PC-9 (cell line): Measurements from ENCODE around the gene ADD3.

ENCODE experiments used
- EZH2 ChIP-seq: fragments of 200-600 bp; sonication (generic); IDR thresholded peaks from 2 replicates; pipeline ENCODE4 v1.8.0; 2017; ENCODE audit warnings: antibody characterized with exemption, low read depth
- TF ChIP-seq, protein P1 (sequence below): fragments of 200-600 bp; sonication (generic); conservative IDR thresholded peaks from 2 replicates; pipeline ENCODE4 v1.6.1; 2017; ENCODE audit warnings: mixed run types, antibody characterized with exemption, mild to moderate bottlenecking, moderate library complexity

DNA sequence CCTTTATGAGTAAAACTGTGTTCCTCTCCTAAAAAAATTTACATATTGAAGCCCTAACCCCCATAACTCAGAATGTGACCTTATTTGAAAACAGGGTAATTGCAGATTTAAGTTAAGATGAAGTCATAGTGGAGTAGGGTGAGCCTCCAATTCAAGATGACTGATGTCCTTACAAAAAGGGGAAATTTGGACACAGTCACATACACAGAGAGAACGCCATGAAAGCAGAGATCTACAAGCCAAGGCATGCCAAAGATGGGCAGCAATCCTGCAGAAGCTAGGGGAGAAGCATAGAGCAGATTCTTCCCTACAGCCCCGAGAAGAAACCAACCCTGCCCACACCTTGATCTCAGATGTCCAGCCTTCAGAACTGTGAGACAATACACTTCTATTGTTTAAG is 23.8 kb upstream of the ADD3 start:
- no peak for TF ChIP-seq EZH2
- TF ChIP-seq, protein P1, sequence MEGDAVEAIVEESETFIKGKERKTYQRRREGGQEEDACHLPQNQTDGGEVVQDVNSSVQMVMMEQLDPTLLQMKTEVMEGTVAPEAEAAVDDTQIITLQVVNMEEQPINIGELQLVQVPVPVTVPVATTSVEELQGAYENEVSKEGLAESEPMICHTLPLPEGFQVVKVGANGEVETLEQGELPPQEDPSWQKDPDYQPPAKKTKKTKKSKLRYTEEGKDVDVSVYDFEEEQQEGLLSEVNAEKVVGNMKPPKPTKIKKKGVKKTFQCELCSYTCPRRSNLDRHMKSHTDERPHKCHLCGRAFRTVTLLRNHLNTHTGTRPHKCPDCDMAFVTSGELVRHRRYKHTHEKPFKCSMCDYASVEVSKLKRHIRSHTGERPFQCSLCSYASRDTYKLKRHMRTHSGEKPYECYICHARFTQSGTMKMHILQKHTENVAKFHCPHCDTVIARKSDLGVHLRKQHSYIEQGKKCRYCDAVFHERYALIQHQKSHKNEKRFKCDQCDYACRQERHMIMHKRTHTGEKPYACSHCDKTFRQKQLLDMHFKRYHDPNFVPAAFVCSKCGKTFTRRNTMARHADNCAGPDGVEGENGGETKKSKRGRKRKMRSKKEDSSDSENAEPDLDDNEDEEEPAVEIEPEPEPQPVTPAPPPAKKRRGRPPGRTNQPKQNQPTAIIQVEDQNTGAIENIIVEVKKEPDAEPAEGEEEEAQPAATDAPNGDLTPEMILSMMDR: no peak
